ENCODE data around the gene ARL4A. TPM values are rescaled to one million over a fixed set of nuclear protein-coding genes. Genes with fewer than 3 reads are reported as not detected.

ARL4A gene
- 29.2 and 31.5 TPM in 2 replicates for total RNA-seq (2021; fragmentation: NEBNext Ultra II Directional; extraction: Animal tissue kit (Norgen Biotek cat#: 25700))
- 7.2 and 14.5 TPM in 2 replicates for polyA plus RNA-seq (2011; rRNA removed)
- polyA plus RNA-seq (2011; cell fraction: cytosol; rRNA removed), result 17.1 TPM
- 3.7 TPM for polyA plus RNA-seq (2011; cell fraction: nucleus; rRNA removed)
- polyA plus RNA-seq (2012, experiment 1 of 2), result 19.7 to 40.3 TPM (median 22.8 TPM) in 4 replicates
- polyA plus RNA-seq (2012, experiment 2 of 2), result 5.4 TPM
- polyA plus RNA-seq (2013, experiment 1 of 2), result 33.9 TPM
- polyA plus RNA-seq (2013, experiment 2 of 2), result 34.8 TPM
- polyA minus RNA-seq (2011; rRNA and poly(A)+ RNA removed), result 11.7 and 12.4 TPM in 2 replicates
- polyA minus RNA-seq (2011; cell fraction: cytosol; rRNA and poly(A)+ RNA removed), result 11.4 TPM
- 20.7 TPM for polyA minus RNA-seq (2011; cell fraction: nucleus; rRNA and poly(A)+ RNA removed)
- long read RNA-seq, experiment 1, transcript ARL4A-206 (2 exons, 845 nt), result minor isoform, 8 of 35 reads
- long read RNA-seq, experiment 1, transcript ARL4A-201 (2 exons, 1,147 nt), result major isoform, 14 of 35 reads
- long read RNA-seq, experiment 1, partial matches to known transcripts, result 0 of 35 reads
- long read RNA-seq, experiment 1, other reads (novel, unspliced or antisense), result 7 of 35 reads
- long read RNA-seq, experiment 2, transcript ARL4A-201 (2 exons, 1,147 nt), result minor isoform, 9 of 43 reads
- long read RNA-seq, experiment 2, transcript ARL4A-205 (2 exons, 840 nt), result minor isoform, 5 of 43 reads
- long read RNA-seq, experiment 2, transcript ARL4A-206 (2 exons, 845 nt), result major isoform, 23 of 43 reads
- long read RNA-seq, experiment 2, partial matches to known transcripts, result 0 of 43 reads
- long read RNA-seq, experiment 2, other reads (novel, unspliced or antisense), result 3 of 43 reads

GRCh38 chr7:12686891-12687717 is at the start of gene ARL4A:
Gene ARL4A (plus strand): TSS chr7:12687633. CDS start chr7:12688255, 622 bp downstream.
- CTCF ChIA-PET (ENCODE audit: partially characterized antibody), result interaction anchor here (0.7 to 10.0 kb wide), 64 partner anchors 9 to 594 kb away, joined by 3 to 82 read pairs (median 4); no protein-coding TSS in a partner anchor
- Histone ChIP-seq H3K79me2 (ENCODE audit: control insufficient read depth in 1 of 2, insufficient read depth in 2 of 2, low read length in 2 of 2) (peaks cover 0 to 44% of the 10 kb centered on the region in 2 experiments; a peak in 3 of 4 replicates), H3K27me3 (replicated peaks in 1 of 4; ENCODE audit: control insufficient read depth in 3 of 4, extremely low read depth in 1 of 4, insufficient read depth in 3 of 4, low read length in 3 of 4) (no peaks in the 10 kb centered on the region; a peak in 1 of 7 replicates), H3K23me2 (ENCODE audit: low read depth, low read length) (no peaks in the 10 kb centered on the region; the same call in 1 of the 2 replicates), H2AK5ac (ENCODE audit: low read depth, low read length) (no peak within 1 kb of the TSS), H4K8ac (ENCODE audit: extremely low read depth, insufficient read depth, low read length) (peak within 1 kb of the TSS; percentile 95), H3K9ac (replicated peaks in 1 of 4; ENCODE audit: extremely low read depth in 1 of 4, low read depth in 3 of 4, low read length in 3 of 4) (peak within 1 kb of the TSS; percentile 38 to 81 (median 63); a peak in 6 of 7 replicates), H2AFZ (ENCODE audit: low read length) (peak within 1 kb of the TSS; percentile 82), H2BK20ac (ENCODE audit: low read length) (no peak within 1 kb of the TSS), H3K27ac (ENCODE audit: low read depth, low read length) (peak within 1 kb of the TSS; percentile 64), H3K4me3 (ENCODE audit: extremely low read depth in 1 of 4, insufficient read depth in 2 of 4, low read depth in 3 of 4, low read length in 4 of 4) (peak within 1 kb of the TSS; percentile 49 to 95 (median 88)), H2BK120ac (replicated peaks; ENCODE audit: low read depth, low read length) (no peak within 1 kb of the TSS), H3K79me1 (ENCODE audit: low read depth, low read length) (no peaks in the 10 kb centered on the region), H4K91ac (replicated peaks; ENCODE audit: insufficient read length, low read length) (peak within 1 kb of the TSS; percentile 98), H2BK5ac (ENCODE audit: low read depth, low read length) (peak within 1 kb of the TSS; percentile 85), H3K4me1 (replicated peaks in 1 of 4; ENCODE audit: control insufficient read depth in 3 of 4, insufficient read depth in 4 of 4, low read length in 3 of 4) (peaks cover 0 to 7% (median 3%) of the 10 kb centered on the region in 4 experiments; a peak in 4 of 7 replicates), H4K20me1 (replicated peaks in 1 of 2; ENCODE audit: control insufficient read depth in 1 of 2, insufficient read depth in 2 of 2, low read length in 2 of 2) (no peaks in the 10 kb centered on the region), H4K5ac (ENCODE audit: insufficient read length, low read depth, low read length) (peak within 1 kb of the TSS; percentile 20), H2BK12ac (ENCODE audit: low read depth, low read length) (peak within 1 kb of the TSS; percentile 91; the same call in 1 of the 2 replicates), H3K4ac (replicated peaks; ENCODE audit: insufficient read length, low read depth, low read length) (no peak within 1 kb of the TSS), H3K36me3 (ENCODE audit: control insufficient read depth in 2 of 4, insufficient read depth in 4 of 4, low read length in 3 of 4) (no peaks in the 10 kb centered on the region; a peak in 1 of 8 replicates), H3K23ac (ENCODE audit: insufficient read length) (no peak within 1 kb of the TSS), H3K4me2 (ENCODE audit: insufficient read depth in 1 of 2, low read depth in 2 of 2, low read length in 2 of 2) (peak within 1 kb of the TSS; percentile 49 to 92), H3K14ac (ENCODE audit: insufficient read length) (no peak within 1 kb of the TSS), H3K9me3 (ENCODE audit: insufficient read depth in 2 of 2, low read depth in 1 of 2, low read length in 1 of 2) (no peaks in the 10 kb centered on the region), H3K18ac (ENCODE audit: extremely low read depth, low read length) (peak within 1 kb of the TSS; percentile 88; the same call in 1 of the 2 replicates), H3K56ac (replicated peaks; ENCODE audit: insufficient read length, low read depth, low read length) (peak within 1 kb of the TSS; percentile 33), H2BK15ac (ENCODE audit: low read length) (no peak within 1 kb of the TSS)
- DNase-seq (ENCODE audit: low read depth in 1 of 2, low spot score in 2 of 2) (peak; percentile 94 to 98), FAIRE-seq (peak; percentile 81)
- WGBS, 2 experiments (ENCODE audit: extremely low coverage in 1 of 2, insufficient coverage in 1 of 2, insufficient read length in 1 of 2, insufficient replicate concordance in 2 of 2, low coverage in 1 of 2, low lambda C conversion rate in 2 of 2, missing lambda C conversion rate in 1 of 2), result 3% methylated on average over 47 of the region's 73 CpGs; no CpG with 5 or more reads in 1 of the 2 experiments
- POLR2A ChIA-PET (ENCODE audit: partially characterized antibody), result interaction anchor here (0.8 to 2.7 kb wide), 13 partner anchors 9 to 568 kb away, joined by 3 to 10 read pairs (median 4); no protein-coding TSS in a partner anchor
- TF ChIP-seq ASH2L (IDR thresholded peaks at IDR 0.05; ENCODE audit: low read length), result peak; percentile 86
- TF ChIP-seq TAF7 (optimal IDR thresholded peaks at IDR 0.05; ENCODE audit: borderline replicate concordance, low read depth, low read length), result peak; percentile 89
- peak; percentile 97 for TF ChIP-seq SP1 (IDR thresholded peaks at IDR 0.05; ENCODE audit: low read depth, low read length)
- no peak for TF ChIP-seq CEBPB (IDR thresholded peaks at IDR 0.05; ENCODE audit: low read depth, low read length)
- peak; percentile 60 for TF ChIP-seq RBBP5 (IDR thresholded peaks at IDR 0.05; ENCODE audit: borderline replicate concordance, low read depth, low read length)
- no peak for TF ChIP-seq HDAC6 (IDR thresholded peaks at IDR 0.05; ENCODE audit: low read depth, low read length)
- no peak for TF ChIP-seq POU5F1 (IDR thresholded peaks at IDR 0.05; ENCODE audit: low read depth, low read length)
- peak; percentile 52; the same call in 1 of the 2 replicates for TF ChIP-seq BACH1 (IDR thresholded peaks at IDR 0.05; ENCODE audit: low read length)

Measured in H1 (cell line).